ENCODE measurements around the gene CYLD.

CYLD gene

GRCh38 chr16:50838165-50838564, 96.3 kb downstream of the CYLD start:
- TF ChIP-seq POLR2AphosphoS5 (IDR thresholded peaks at IDR 0.05; ENCODE audit: borderline replicate concordance, low read depth, low read length) (no peak), EZH2 (IDR thresholded peaks at IDR 0.05) (no peak), FOXP2 (optimal IDR thresholded peaks at IDR 0.05; ENCODE audit: control extremely low read depth, extremely low read length, insufficient read depth) (no peak)
- Histone ChIP-seq H3K27ac (no peak overlapping the region), H3K9me3 (ENCODE audit: low read depth, low read length) (no peaks in the 10 kb centered on the region), H3K36me3 (ENCODE audit: insufficient read depth, low read length) (no peaks in the 10 kb centered on the region), H3K9ac (ENCODE audit: insufficient read length) (no peak overlapping the region), H3K4me3 (no peak overlapping the region)
- DNase-seq (ENCODE audit: low read depth, low spot score): no peak

- H3K9ac ChIP-seq (ENCODE audit: insufficient read length): no peak overlapping the region
- H3K27ac ChIP-seq: no peak overlapping the region
- no peak for TF ChIP-seq FOXP2 (optimal IDR thresholded peaks at IDR 0.05; ENCODE audit: control extremely low read depth, extremely low read length, insufficient read depth)
- TF ChIP-seq POLR2AphosphoS5 (IDR thresholded peaks at IDR 0.05; ENCODE audit: borderline replicate concordance, low read depth, low read length): no peak
- no peak for TF ChIP-seq EZH2 (IDR thresholded peaks at IDR 0.05)
- H3K9me3 ChIP-seq (ENCODE audit: low read depth, low read length): no peaks in the 10 kb centered on the region
- H3K36me3 ChIP-seq (ENCODE audit: insufficient read depth, low read length): no peaks in the 10 kb centered on the region
- H3K4me3 ChIP-seq: no peak overlapping the region
- DNase-seq (ENCODE audit: low read depth, low spot score): no peak
These were observed 97.0 kb downstream of the CYLD start for GRCh38 chr16:50838885-50839284.

- Histone ChIP-seq H3K4me3 (no peak overlapping the region), H3K9ac (ENCODE audit: insufficient read length) (no peak overlapping the region), H3K27ac (no peak overlapping the region), H3K9me3 (ENCODE audit: low read depth, low read length) (no peaks in the 10 kb centered on the region), H3K36me3 (ENCODE audit: insufficient read depth, low read length) (no peaks in the 10 kb centered on the region)
- TF ChIP-seq EZH2 (IDR thresholded peaks at IDR 0.05) (no peak), FOXP2 (optimal IDR thresholded peaks at IDR 0.05; ENCODE audit: control extremely low read depth, extremely low read length, insufficient read depth) (no peak)
- DNase-seq (ENCODE audit: low read depth, low spot score): no peak
These were observed 97.5 kb downstream of the CYLD start for GRCh38 chr16:50839356-50839755.

GRCh38 chr16:50839920-50840729, 98.2 kb downstream of the CYLD start:
- Histone ChIP-seq H3K4me3 (no peak overlapping the region), H3K36me3 (ENCODE audit: insufficient read depth, low read length) (no peaks in the 10 kb centered on the region), H3K9me3 (ENCODE audit: low read depth, low read length) (no peaks in the 10 kb centered on the region), H3K27ac (no peak overlapping the region), H3K9ac (ENCODE audit: insufficient read length) (no peak overlapping the region)
- DNase-seq (ENCODE audit: low read depth, low spot score): no peak
- TF ChIP-seq FOXP2 (optimal IDR thresholded peaks at IDR 0.05; ENCODE audit: control extremely low read depth, extremely low read length, insufficient read depth) (no peak), POLR2AphosphoS5 (IDR thresholded peaks at IDR 0.05; ENCODE audit: borderline replicate concordance, low read depth, low read length) (no peak), EZH2 (IDR thresholded peaks at IDR 0.05) (no peak)

GRCh38 chr16:50841081-50841886, 99.4 kb downstream of the CYLD start:
- Histone ChIP-seq H3K9me3 (ENCODE audit: low read depth, low read length) (no peaks in the 10 kb centered on the region), H3K27ac (no peak overlapping the region), H3K9ac (ENCODE audit: insufficient read length) (no peak overlapping the region), H3K36me3 (ENCODE audit: insufficient read depth, low read length) (no peaks in the 10 kb centered on the region), H3K4me3 (no peak overlapping the region)
- no peak for TF ChIP-seq POLR2AphosphoS5 (IDR thresholded peaks at IDR 0.05; ENCODE audit: borderline replicate concordance, low read depth, low read length)
- no peak for DNase-seq (ENCODE audit: low read depth, low spot score)

- no peak overlapping the region for H3K9ac ChIP-seq (ENCODE audit: insufficient read length)
- no peaks in the 10 kb centered on the region for H3K9me3 ChIP-seq (ENCODE audit: low read depth, low read length)
- H3K27ac ChIP-seq: no peak overlapping the region
- TF ChIP-seq EZH2 (IDR thresholded peaks at IDR 0.05) (no peak), POLR2AphosphoS5 (IDR thresholded peaks at IDR 0.05; ENCODE audit: borderline replicate concordance, low read depth, low read length) (no peak), FOXP2 (optimal IDR thresholded peaks at IDR 0.05; ENCODE audit: control extremely low read depth, extremely low read length, insufficient read depth) (no peak)
- no peak for DNase-seq (ENCODE audit: low read depth, low spot score)
- no peak overlapping the region for H3K4me3 ChIP-seq
- no peaks in the 10 kb centered on the region for H3K36me3 ChIP-seq (ENCODE audit: insufficient read depth, low read length)
These were observed 100.2 kb downstream of the CYLD start for GRCh38 chr16:50842013-50842505.

- H3K27ac ChIP-seq: no peak overlapping the region
- no peaks in the 10 kb centered on the region for H3K36me3 ChIP-seq (ENCODE audit: insufficient read depth, low read length)
- no peak overlapping the region for H3K9ac ChIP-seq (ENCODE audit: insufficient read length)
- no peak overlapping the region for H3K4me3 ChIP-seq
- no peak for DNase-seq (ENCODE audit: low read depth, low spot score)
- H3K9me3 ChIP-seq (ENCODE audit: low read depth, low read length): no peaks in the 10 kb centered on the region
- no peak for TF ChIP-seq FOXP2 (optimal IDR thresholded peaks at IDR 0.05; ENCODE audit: control extremely low read depth, extremely low read length, insufficient read depth)
- TF ChIP-seq POLR2AphosphoS5 (IDR thresholded peaks at IDR 0.05; ENCODE audit: borderline replicate concordance, low read depth, low read length): no peak
- TF ChIP-seq EZH2 (IDR thresholded peaks at IDR 0.05): no peak
These were observed 100.7 kb downstream of the CYLD start for GRCh38 chr16:50842589-50842988.

- Histone ChIP-seq H3K27ac (no peak overlapping the region), H3K9ac (ENCODE audit: insufficient read length) (no peak overlapping the region), H3K4me3 (no peak overlapping the region), H3K36me3 (ENCODE audit: insufficient read depth, low read length) (no peaks in the 10 kb centered on the region), H3K9me3 (ENCODE audit: low read depth, low read length) (no peaks in the 10 kb centered on the region)
- DNase-seq (ENCODE audit: low read depth, low spot score): no peak
- TF ChIP-seq POLR2AphosphoS5 (IDR thresholded peaks at IDR 0.05; ENCODE audit: borderline replicate concordance, low read depth, low read length) (no peak), EZH2 (IDR thresholded peaks at IDR 0.05) (no peak), FOXP2 (optimal IDR thresholded peaks at IDR 0.05; ENCODE audit: control extremely low read depth, extremely low read length, insufficient read depth) (no peak)
These were observed 103.0 kb downstream of the CYLD start for GRCh38 chr16:50844840-50845239.
